Neuronal stem cell (in vitro differentiated cells): ENCODE data around the gene CTNNBL1.
"Not testable (repeated sequence)": the region's sequence is repeated elsewhere in the genome, so short reads cannot be mapped to it uniquely, and the experiment has no call there.

ENCODE experiments used
- DNase-seq: peaks from one replicate; pipeline ENCODE4 v3.0.0-alpha.2; 2013; ENCODE audit warnings: low spot score
- H2AFZ ChIP-seq: one replicate; pipeline ENCODE4 v1.6.1; 2013; ENCODE audit warnings: mild to moderate bottlenecking, low read length, inconsistent platforms
- H2AK5ac ChIP-seq: 2 replicates; pipeline ENCODE4 v1.6.1; 2013; ENCODE audit warnings: low read depth, mild to moderate bottlenecking, inconsistent platforms, low read length, moderate library complexity, mixed read lengths
- H2BK120ac ChIP-seq: 2 replicates; pipeline ENCODE4 v1.6.1; 2013; ENCODE audit warnings: low read depth, mild to moderate bottlenecking, inconsistent platforms, low read length, moderate library complexity, mixed read lengths
- H2BK12ac ChIP-seq: one replicate; pipeline ENCODE4 v1.6.1; 2013; ENCODE audit warnings: low read length, inconsistent platforms
- H2BK15ac ChIP-seq: 2 replicates; pipeline ENCODE4 v1.6.1; 2013; ENCODE audit warnings: mild to moderate bottlenecking, low read length, inconsistent platforms, mixed read lengths
- H2BK5ac ChIP-seq: one replicate; pipeline ENCODE4 v1.6.1; 2013; ENCODE audit warnings: inconsistent platforms, mild to moderate bottlenecking, low read length, moderate library complexity
- H3K14ac ChIP-seq: one replicate; pipeline ENCODE4 v1.6.1; 2013; ENCODE audit warnings: low read length, inconsistent platforms
- H3K18ac ChIP-seq: 2 replicates; pipeline ENCODE4 v1.6.1; 2013; ENCODE audit warnings: low read length, inconsistent platforms
- H3K23ac ChIP-seq: 2 replicates; pipeline ENCODE4 v1.6.1; 2013; ENCODE audit warnings: low read depth, mild to moderate bottlenecking, mixed read lengths, low read length, inconsistent platforms; ENCODE audit not compliant: poor library complexity
- H3K27ac ChIP-seq: replicated peaks from 3 replicates; pipeline ENCODE4 v1.5.1; 2013; ENCODE audit warnings: low read length, inconsistent platforms
- H3K27me3 ChIP-seq, 3 experiments: 2 replicates each; pipeline ENCODE4 v1.6.1; 2013; ENCODE audit warnings: low read length in 3 of 3, mild to moderate bottlenecking in 2 of 3, inconsistent platforms in 1 of 3, low read depth in 1 of 3, mixed read lengths in 1 of 3, moderate library complexity in 1 of 3; ENCODE audit not compliant: control insufficient read depth in 3 of 3, insufficient read depth in 3 of 3
- H3K36me3 ChIP-seq, 2 donors: replicated peaks in 1 of 2; 2 replicates each; pipeline ENCODE4 v1.6.1; 2013; ENCODE audit warnings: low read length in 2 of 2; ENCODE audit not compliant: control insufficient read depth in 2 of 2, insufficient read depth in 2 of 2
- H3K4ac ChIP-seq: 2 replicates; pipeline ENCODE4 v1.6.1; 2013; ENCODE audit warnings: inconsistent platforms, mild to moderate bottlenecking, low read length, moderate library complexity
- H3K4me1 ChIP-seq, 2 donors: 1 replicate in 1 of 2; 2 replicates in 1 of 2; pipeline ENCODE4 v1.6.1; 2013; ENCODE audit warnings: low read length in 2 of 2, low read depth in 1 of 2; ENCODE audit not compliant: control insufficient read depth in 2 of 2, insufficient read depth in 1 of 2
- H3K4me2 ChIP-seq: one replicate; pipeline ENCODE4 v1.6.1; 2013; ENCODE audit warnings: mild to moderate bottlenecking, low read length, inconsistent platforms; ENCODE audit not compliant: insufficient read depth, poor library complexity, severe bottlenecking
- H3K4me3 ChIP-seq, 2 donors: 2 replicates each; pipeline ENCODE4 v1.5.1; 2013; ENCODE audit warnings: low read length in 2 of 2, mild to moderate bottlenecking in 2 of 2, inconsistent platforms in 1 of 2, moderate library complexity in 1 of 2
- H3K79me1 ChIP-seq: one replicate; pipeline ENCODE4 v1.6.1; 2013; ENCODE audit warnings: low read depth, mild to moderate bottlenecking, inconsistent platforms, low read length, moderate library complexity
- H3K9ac ChIP-seq: one replicate; pipeline ENCODE4 v1.6.1; 2013; ENCODE audit warnings: mild to moderate bottlenecking, low read depth, low read length, inconsistent platforms; ENCODE audit not compliant: poor library complexity
- H3K9me3 ChIP-seq, 2 donors: replicated peaks in 1 of 2; 2 replicates each; pipeline versions ENCODE3 to v1.6.1; 2013; ENCODE audit warnings: low read length in 2 of 2, mild to moderate bottlenecking in 2 of 2, inconsistent platforms in 1 of 2, low read depth in 1 of 2, mixed read lengths in 1 of 2, moderate library complexity in 1 of 2; ENCODE audit not compliant: control insufficient read depth in 2 of 2, insufficient read depth in 1 of 2
- H4K8ac ChIP-seq: one replicate; pipeline ENCODE4 v1.6.1; 2013; ENCODE audit warnings: low read depth, mild to moderate bottlenecking, inconsistent platforms, low read length, moderate library complexity
- H4K91ac ChIP-seq: one replicate; pipeline ENCODE4 v1.6.1; 2013; ENCODE audit warnings: low read length, low read depth, mild to moderate bottlenecking, inconsistent platforms; ENCODE audit not compliant: poor library complexity
- WGBS, 2 donors: extraction: QIAGEN DNeasy Blood & Tissue Kit; methylation state at CpG; one replicate each; pipeline ENCODE4 v1.1.7; 2013; ENCODE audit warnings: missing lambda C conversion rate in 2 of 2, mixed read lengths in 1 of 2; ENCODE audit not compliant: insufficient read length in 2 of 2, insufficient replicate concordance in 1 of 2; ENCODE audit errors: extremely low coverage in 2 of 2; 5-methylcytosine and 5-hydroxymethylcytosine counted together

Gene CTNNBL1

GRCh38 chr20:37850724-37851355 is 157.0 kb downstream of the CTNNBL1 start:
- Histone ChIP-seq H4K91ac (no peak overlapping the region), H3K27me3 (no peaks in the 10 kb centered on the region), H3K14ac (no peak overlapping the region), H3K23ac (no peak overlapping the region), H3K27ac (no peak overlapping the region), H4K8ac (no peak overlapping the region), H2BK5ac (no peak overlapping the region), H3K79me1 (no peaks in the 10 kb centered on the region), H3K4ac (no peak overlapping the region), H3K9ac (no peak overlapping the region), H2BK15ac (no peak overlapping the region), H2AK5ac (no peak overlapping the region), H3K4me2 (no peak overlapping the region), H3K18ac (no peak overlapping the region), H2BK120ac (no peak overlapping the region), H3K36me3 (peaks cover 7 to 19% of the 10 kb centered on the region in 2 donors), H3K9me3 (no peaks in the 10 kb centered on the region), H2BK12ac (no peak overlapping the region), H2AFZ (no peak overlapping the region), H3K4me3 (no peak overlapping the region), H3K4me1 (peaks cover 12 to 13% of the 10 kb centered on the region in 2 donors)
- no CpG with 5 or more reads among the region's 10 CpGs for WGBS, 2 donors
- no peak for DNase-seq

DNA sequence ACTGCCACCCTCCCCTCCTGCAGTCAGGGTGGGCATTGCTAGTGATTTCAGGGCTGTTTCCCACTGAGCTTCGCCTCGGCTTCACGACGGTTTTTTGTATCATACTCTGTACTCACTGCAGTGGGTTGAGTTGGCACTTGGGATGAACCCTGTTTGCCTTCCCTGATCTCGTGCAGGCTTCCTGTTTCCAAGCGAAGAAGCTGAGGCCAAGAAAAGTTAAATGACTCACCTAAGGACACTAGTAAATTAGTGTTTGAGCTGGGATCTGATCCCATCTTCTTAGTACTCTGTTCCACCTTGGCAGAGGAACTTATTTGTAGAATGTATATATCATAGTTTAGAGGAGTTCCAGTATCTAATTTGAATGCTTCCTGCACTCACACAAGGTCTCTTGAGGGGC is 158.8 kb downstream of the CTNNBL1 start:
- WGBS, 2 donors, result no CpG with 5 or more reads among the region's 6 CpGs
- Histone ChIP-seq H2AFZ (no peak overlapping the region), H3K9ac (no peak overlapping the region), H3K27me3 (no peaks in the 10 kb centered on the region), H3K9me3 (no peaks in the 10 kb centered on the region), H2BK12ac (no peak overlapping the region), H3K23ac (no peak overlapping the region), H3K4me2 (no peak overlapping the region), H4K8ac (no peak overlapping the region), H3K36me3 (peaks cover 7 to 25% of the 10 kb centered on the region in 2 donors), H3K4me1 (no peaks in the 10 kb centered on the region), H2BK120ac (no peak overlapping the region), H2BK15ac (no peak overlapping the region), H3K27ac (no peak overlapping the region), H3K4ac (no peak overlapping the region), H4K91ac (no peak overlapping the region), H3K18ac (no peak overlapping the region), H3K14ac (no peak overlapping the region), H2BK5ac (no peak overlapping the region), H3K4me3 (no peak overlapping the region), H2AK5ac (no peak overlapping the region), H3K79me1 (no peaks in the 10 kb centered on the region)
- no peak for DNase-seq

DNA sequence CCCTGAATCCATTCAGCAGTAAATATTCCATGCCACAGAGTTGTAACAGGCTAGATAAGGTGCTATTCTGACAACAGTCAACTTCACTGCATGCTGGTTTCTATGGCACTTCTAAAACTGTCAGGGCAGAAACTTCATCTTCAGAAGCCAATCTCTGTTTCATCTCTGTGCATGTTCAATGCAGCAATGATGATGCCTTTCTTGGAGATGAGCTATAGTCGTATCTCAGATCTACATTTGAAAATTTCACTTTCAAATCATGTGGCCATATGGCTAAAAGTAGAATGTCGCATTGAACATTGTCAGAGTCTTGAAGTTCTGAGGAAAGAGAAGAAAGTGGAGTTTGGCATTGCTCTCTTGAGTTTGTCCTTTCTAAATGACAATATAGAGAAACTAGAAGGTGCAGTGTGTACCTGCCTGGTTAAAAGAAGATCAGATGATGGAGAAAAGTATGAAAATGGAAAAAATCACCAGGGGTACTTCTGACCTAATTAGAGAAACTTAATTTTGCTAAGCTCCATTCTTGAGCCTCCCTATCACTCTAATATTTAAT is 160.1 kb downstream of the CTNNBL1 start:
- no peak overlapping the region for H3K18ac ChIP-seq
- H3K4me1 ChIP-seq, result no peaks in the 10 kb centered on the region
- peaks cover 0 to 3% of the 10 kb centered on the region in 2 donors for H3K9me3 ChIP-seq
- no peaks in the 10 kb centered on the region for H3K79me1 ChIP-seq
- no peak overlapping the region for H3K23ac ChIP-seq
- no peak overlapping the region for H2AFZ ChIP-seq
- H3K4me3 ChIP-seq, result no peak overlapping the region
- H3K36me3 ChIP-seq, result peaks cover 7 to 27% of the 10 kb centered on the region in 2 donors
- H3K4ac ChIP-seq, result no peak overlapping the region
- no peaks in the 10 kb centered on the region for H3K27me3 ChIP-seq
- H3K9ac ChIP-seq, result no peak overlapping the region
- no peak overlapping the region for H3K4me2 ChIP-seq
- no peak overlapping the region for H3K27ac ChIP-seq
- H2BK15ac ChIP-seq, result no peak overlapping the region
- H2BK12ac ChIP-seq, result no peak overlapping the region
- no CpG with 5 or more reads among the region's 2 CpGs for WGBS, 2 donors
- H4K91ac ChIP-seq, result no peak overlapping the region
- no peak overlapping the region for H4K8ac ChIP-seq
- no peak for DNase-seq
- no peak overlapping the region for H2AK5ac ChIP-seq
- H3K14ac ChIP-seq, result no peak overlapping the region
- H2BK120ac ChIP-seq, result no peak overlapping the region
- H2BK5ac ChIP-seq, result no peak overlapping the region

DNA sequence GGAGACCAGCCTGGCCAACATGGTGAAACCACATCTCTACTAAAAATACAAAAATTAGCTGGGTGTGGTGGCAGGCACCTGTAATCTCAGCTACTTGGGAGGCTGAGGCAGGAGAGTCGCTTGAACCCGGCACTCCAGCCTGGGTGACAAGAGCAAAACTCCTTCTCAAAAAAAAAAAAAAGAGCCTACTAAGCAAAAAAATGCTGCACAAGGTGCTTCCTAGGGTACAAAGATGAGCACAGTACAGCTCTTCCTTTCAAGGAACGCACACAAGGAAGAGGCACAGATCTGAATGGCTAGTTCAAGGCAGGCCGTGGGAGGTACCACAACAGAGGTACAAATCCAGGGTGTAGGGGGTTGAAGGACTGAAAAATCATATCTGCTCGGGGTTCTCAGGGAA is 162.2 kb downstream of the CTNNBL1 start:
- H3K4ac ChIP-seq, H3K4me3 ChIP-seq, H2AK5ac ChIP-seq, H2AFZ ChIP-seq, H3K4me1 ChIP-seq, H4K8ac ChIP-seq, H2BK15ac ChIP-seq, H3K27ac ChIP-seq, H2BK12ac ChIP-seq, H2BK120ac ChIP-seq, H3K23ac ChIP-seq, H3K9ac ChIP-seq, H3K27me3 ChIP-seq, H3K14ac ChIP-seq, H3K79me1 ChIP-seq, H3K18ac ChIP-seq, H3K4me2 ChIP-seq, H2BK5ac ChIP-seq, DNase-seq, H4K91ac ChIP-seq: not testable (repeated sequence)
- Histone ChIP-seq H3K36me3 (peaks cover 10 to 37% of the 10 kb centered on the region in 2 donors), H3K9me3 (peaks cover 3 to 15% of the 10 kb centered on the region in 2 donors)
- no CpG with 5 or more reads among the region's 5 CpGs for WGBS, 2 donors
